Type B pancreatic cell (in vitro differentiated cells): ENCODE data around the gene SALL1. TPM values are rescaled to one million over a fixed set of nuclear protein-coding genes. Genes with fewer than 3 reads are reported as not detected.

Experiments used
- DNase-seq: peaks from one replicate; pipeline ENCODE4 v3.0.0; 2021; ENCODE audit warnings: mixed read lengths; ENCODE audit not compliant: unreplicated experiment; ENCODE audit errors: extremely low spot score
- H3K27ac Mint-ChIP-seq: 2 replicates; pipeline ENCODE4 v1.8.0; 2021; ENCODE audit warnings: mild to moderate bottlenecking, mixed read lengths
- H3K27me3 Mint-ChIP-seq: 2 replicates; pipeline ENCODE4 v1.8.0; 2021; ENCODE audit warnings: mixed read lengths
- H3K36me3 Mint-ChIP-seq: 2 replicates; pipeline ENCODE4 v1.8.0; 2021; ENCODE audit warnings: mixed read lengths
- H3K4me1 Mint-ChIP-seq: one replicate; pipeline ENCODE4 v1.8.0; 2021; ENCODE audit warnings: mixed read lengths; ENCODE audit not compliant: unreplicated experiment
- H3K4me3 Mint-ChIP-seq: 2 replicates; pipeline ENCODE4 v1.8.0; 2021; ENCODE audit warnings: mild to moderate bottlenecking, mixed read lengths
- H3K9me3 Mint-ChIP-seq: 2 replicates; pipeline ENCODE4 v1.8.0; 2021; ENCODE audit warnings: mixed read lengths
- CTCF ChIP-seq: fragments of 200-600 bp; sonication (generic); conservative IDR thresholded peaks from 2 replicates; pipeline ENCODE4 v1.5.0; 2021; ENCODE audit warnings: antibody characterized with exemption, mild to moderate bottlenecking
- total RNA-seq: library from RNA; stranded (reverse); gene quantifications from 2 replicates; pipeline ENCODE4 v1.2.1, GENCODE V29; 2021; ENCODE audit warnings: low replicate concordance

The SALL1 gene
- total RNA-seq, 1 donor from 2014 or later, result 27.0 TPM

GRCh38 chr16:51153577-51154031 lies 2.5 kb upstream of the SALL1 start:
- no peak for DNase-seq
- Mint-ChIP-seq H3K27ac (peak overlapping the region; percentile 26), H3K4me3 (peak overlapping the region; percentile 87), H3K36me3 (no peaks in the 10 kb centered on the region), H3K4me1 (peaks cover 19% of the 10 kb centered on the region), H3K9me3 (no peaks in the 10 kb centered on the region), H3K27me3 (peaks cover 74% of the 10 kb centered on the region)
- no peak for TF ChIP-seq CTCF

- Mint-ChIP-seq H3K9me3 (no peaks in the 10 kb centered on the region), H3K27me3 (peaks cover 75% of the 10 kb centered on the region), H3K27ac (peak overlapping the region; percentile 26), H3K36me3 (no peaks in the 10 kb centered on the region), H3K4me3 (peak overlapping the region; percentile 87), H3K4me1 (peaks cover 26% of the 10 kb centered on the region)
- DNase-seq, result no peak
- no peak for TF ChIP-seq CTCF
These were observed 1.9 kb upstream of the SALL1 start for GRCh38 chr16:51152691-51153576.

- DNase-seq, result peak; percentile 92
- H3K9me3 Mint-ChIP-seq, result no peaks in the 10 kb centered on the region
- H3K27me3 Mint-ChIP-seq, result peaks cover 74% of the 10 kb centered on the region
- TF ChIP-seq CTCF, result peak; percentile 55
- H3K4me3 Mint-ChIP-seq, result peak overlapping the region; percentile 84
- H3K4me1 Mint-ChIP-seq, result peaks cover 23% of the 10 kb centered on the region
- no peaks in the 10 kb centered on the region for H3K36me3 Mint-ChIP-seq
- H3K27ac Mint-ChIP-seq, result no peak overlapping the region
These were observed 1.0 kb upstream of the SALL1 start for GRCh38 chr16:51151961-51152663.

GRCh38 chr16:51151435-51151960 lies 428 bp upstream of the SALL1 start:
- H3K4me1 Mint-ChIP-seq, result peaks cover 24% of the 10 kb centered on the region
- H3K4me3 Mint-ChIP-seq, result peak overlapping the region; percentile 91
- peak; percentile 90 for DNase-seq
- no peaks in the 10 kb centered on the region for H3K9me3 Mint-ChIP-seq
- H3K27ac Mint-ChIP-seq, result no peak overlapping the region
- H3K36me3 Mint-ChIP-seq, result no peaks in the 10 kb centered on the region
- peaks cover 72% of the 10 kb centered on the region for H3K27me3 Mint-ChIP-seq
- no peak for TF ChIP-seq CTCF

- H3K4me3 Mint-ChIP-seq, result peak overlapping the region; percentile 91
- H3K27me3 Mint-ChIP-seq, result peaks cover 70% of the 10 kb centered on the region
- no peak for TF ChIP-seq CTCF
- peaks cover 30% of the 10 kb centered on the region for H3K4me1 Mint-ChIP-seq
- H3K27ac Mint-ChIP-seq, result peak overlapping the region; percentile 59
- H3K9me3 Mint-ChIP-seq, result no peaks in the 10 kb centered on the region
- H3K36me3 Mint-ChIP-seq, result no peaks in the 10 kb centered on the region
- DNase-seq, result no peak
These were observed 744 bp downstream of the SALL1 start for GRCh38 chr16:51150165-51150887.
